ENCODE data around the gene ZNF586. TPM values are rescaled to one million over a fixed set of nuclear protein-coding genes. Genes with fewer than 3 reads are reported as not detected.
"Not testable (repeated sequence)": the region's sequence is repeated elsewhere in the genome, so short reads cannot be mapped to it uniquely, and the experiment has no call there.

The ZNF586 gene
- total and polyA plus RNA-seq, 2 experiments from 2014 or later = 8.4 to 15.0 TPM

- peaks cover 7% of the 10 kb centered on the region for H3K36me3 ChIP-seq
- TF ChIP-seq CTCF (IDR thresholded peaks at IDR 0.05; ENCODE audit: low read depth, low read length) = no peak
Measured at GRCh38 chr19:57779220-57779845, 9.9 kb downstream of the ZNF586 start.

GRCh38 chr19:57786286-57786685 is 16.8 kb downstream of the ZNF586 start:
- Histone ChIP-seq H3K27me3 (no peaks in the 10 kb centered on the region), H3K27ac (no peak overlapping the region), H3K9me3 (ENCODE audit: low read depth) (no peaks in the 10 kb centered on the region), H3K36me3 (no peaks in the 10 kb centered on the region), H3K4me1 (ENCODE audit: low read depth) (no peaks in the 10 kb centered on the region), H3K4me3 (no peak overlapping the region)
- TF ChIP-seq CTCF (IDR thresholded peaks at IDR 0.05; ENCODE audit: low read depth, low read length) = no peak
- no peak for DNase-seq (ENCODE audit: low read depth in 1 of 2, low spot score in 1 of 2)

More at GRCh38 chr19:57779220-57779845, 9.9 kb downstream of the ZNF586 start:
- H3K9me3 ChIP-seq (ENCODE audit: low read depth) = no peaks in the 10 kb centered on the region
- H3K4me3 ChIP-seq = no peak overlapping the region
- no peak for DNase-seq (ENCODE audit: low read depth in 1 of 2, low spot score in 1 of 2)
- H3K27ac ChIP-seq = no peak overlapping the region
- H3K27me3 ChIP-seq = no peaks in the 10 kb centered on the region
- no peaks in the 10 kb centered on the region for H3K4me1 ChIP-seq (ENCODE audit: low read depth)

GRCh38 chr19:57786906-57787305 is 17.4 kb downstream of the ZNF586 start:
- Histone ChIP-seq H3K36me3 (no peaks in the 10 kb centered on the region), H3K4me1 (ENCODE audit: low read depth) (no peaks in the 10 kb centered on the region), H3K27me3 (no peaks in the 10 kb centered on the region), H3K4me3 (no peak overlapping the region), H3K27ac (no peak overlapping the region), H3K9me3 (ENCODE audit: low read depth) (no peaks in the 10 kb centered on the region)
- TF ChIP-seq CTCF (IDR thresholded peaks at IDR 0.05; ENCODE audit: low read depth, low read length) = no peak
- DNase-seq (ENCODE audit: low read depth in 1 of 2, low spot score in 1 of 2) = no peak

- Histone ChIP-seq H3K27ac (no peak overlapping the region), H3K36me3 (peaks cover 3% of the 10 kb centered on the region), H3K4me1 (ENCODE audit: low read depth) (no peaks in the 10 kb centered on the region), H3K27me3 (no peaks in the 10 kb centered on the region), H3K9me3 (ENCODE audit: low read depth) (no peaks in the 10 kb centered on the region), H3K4me3 (no peak overlapping the region)
- TF ChIP-seq CTCF (IDR thresholded peaks at IDR 0.05; ENCODE audit: low read depth, low read length) = no peak
- no peak for DNase-seq (ENCODE audit: low read depth in 1 of 2, low spot score in 1 of 2)
Measured at GRCh38 chr19:57788114-57788692, 18.7 kb downstream of the ZNF586 start.

GRCh38 chr19:57789288-57789687 is 19.8 kb downstream of the ZNF586 start:
- TF ChIP-seq CTCF (IDR thresholded peaks at IDR 0.05; ENCODE audit: low read depth, low read length) = no peak
- no peaks in the 10 kb centered on the region for H3K4me1 ChIP-seq (ENCODE audit: low read depth)
- no peak for DNase-seq (ENCODE audit: low read depth in 1 of 2, low spot score in 1 of 2)
- no peak overlapping the region for H3K27ac ChIP-seq
- no peaks in the 10 kb centered on the region for H3K9me3 ChIP-seq (ENCODE audit: low read depth)
- H3K4me3 ChIP-seq = no peak overlapping the region
- peaks cover 3% of the 10 kb centered on the region for H3K36me3 ChIP-seq
- H3K27me3 ChIP-seq = no peaks in the 10 kb centered on the region

- H3K9me3 ChIP-seq (ENCODE audit: low read depth); H3K4me1 ChIP-seq (ENCODE audit: low read depth); H3K36me3 ChIP-seq; H3K4me3 ChIP-seq; H3K27ac ChIP-seq; DNase-seq (ENCODE audit: low read depth in 1 of 2, low spot score in 1 of 2); H3K27me3 ChIP-seq: not testable (repeated sequence)
Measured at GRCh38 chr19:57796580-57796979, 27.1 kb downstream of the ZNF586 start.
